ENCODE measurements around the gene SGTB. TPM values are rescaled to one million over a fixed set of nuclear protein-coding genes. Genes with fewer than 3 reads are reported as not detected.

Gene SGTB
- total and polyA plus RNA-seq, 2 donors (not counting 1 experiment from before 2014, with no cell fraction given), result 1.8 to 5.5 TPM

GRCh38 chr5:65695896-65696295 is 26.0 kb downstream of the SGTB start:
- peaks cover 2 to 8% of the 10 kb centered on the region in 2 experiments for H3K36me3 ChIP-seq (replicated peaks in 1 of 2; ENCODE audit: control extremely low read depth in 1 of 2, control insufficient read depth in 1 of 2, extremely low read depth in 1 of 2, insufficient read depth in 2 of 2, low read length in 1 of 2)
- no peak overlapping the region for H3K4me3 Mint-ChIP-seq
- POLR2A ChIA-PET, result no interaction called here
- no peak overlapping the region for H2AFZ ChIP-seq (ENCODE audit: insufficient read depth, low read depth, low read length, poor library complexity, severe bottlenecking)
- H3K27ac Mint-ChIP-seq, result no peak overlapping the region
- H3K27me3 ChIP-seq (replicated peaks in 1 of 4; ENCODE audit: control extremely low read depth in 1 of 4, control insufficient read depth in 3 of 4, insufficient read depth in 4 of 4, low read length in 3 of 4), result no peaks in the 10 kb centered on the region
- H3K9ac ChIP-seq (ENCODE audit: low read length), result no peak overlapping the region
- no peaks in the 10 kb centered on the region for H3K9me3 Mint-ChIP-seq (ENCODE audit: insufficient read depth)
- H3K4me1 ChIP-seq (ENCODE audit: control insufficient read depth in 2 of 2, insufficient read depth in 2 of 2, low read length in 2 of 2), result peaks cover 18 to 23% of the 10 kb centered on the region in 2 donors
- H3K27me3 Mint-ChIP-seq, result no peaks in the 10 kb centered on the region
- TF ChIP-seq EZH2 (IDR thresholded peaks at IDR 0.05; ENCODE audit: borderline replicate concordance, insufficient read depth, low read depth, low read length, poor library complexity, severe bottlenecking) (no peak), CTCF (IDR thresholded peaks at IDR 0.05) (no peak)
- CTCF ChIA-PET, result interaction anchor here (0.6 kb wide), 1 partner anchor 19 kb away, joined by 4 read pairs; no protein-coding TSS in a partner anchor
- DNase-seq (no peak), ATAC-seq (ENCODE audit: low read depth) (no peak)
- no peaks in the 10 kb centered on the region for H3K79me2 ChIP-seq (ENCODE audit: control insufficient read depth, insufficient read depth, low read length)
- 100% methylated on average over 4 of the region's 4 CpGs for WGBS (ENCODE audit: insufficient coverage)
- intact Hi-C loops (cut with micrococcal nuclease), result no loop called here
- H3K9me3 ChIP-seq (ENCODE audit: control extremely low read depth in 1 of 3, control insufficient read depth in 2 of 3, insufficient read depth in 1 of 3, low read length in 2 of 3), result no peaks in the 10 kb centered on the region
- H3K4me1 Mint-ChIP-seq, result peaks cover 18% of the 10 kb centered on the region
- H3K27ac ChIP-seq (ENCODE audit: low read length in 2 of 2), result no peak overlapping the region
- H3K4me2 ChIP-seq (replicated peaks; ENCODE audit: low read depth, low read length, poor library complexity, severe bottlenecking), result no peak overlapping the region
- H4K20me1 ChIP-seq (ENCODE audit: control insufficient read depth, insufficient read depth, low read length, poor library complexity, severe bottlenecking), result no peaks in the 10 kb centered on the region
- no peak overlapping the region for H3K4me3 ChIP-seq (ENCODE audit: control extremely low read depth in 1 of 5, extremely low read depth in 1 of 5, insufficient read depth in 1 of 5, low read depth in 2 of 5, low read length in 4 of 5)

- no peaks in the 10 kb centered on the region for H3K9me3 Mint-ChIP-seq (ENCODE audit: insufficient read depth)
- CTCF ChIA-PET, result interaction anchor here (0.6 kb wide), 1 partner anchor 18 kb away, joined by 4 read pairs; no protein-coding TSS in a partner anchor
- Histone ChIP-seq H2AFZ (ENCODE audit: insufficient read depth, low read depth, low read length, poor library complexity, severe bottlenecking) (no peak overlapping the region), H4K20me1 (ENCODE audit: control insufficient read depth, insufficient read depth, low read length, poor library complexity, severe bottlenecking) (no peaks in the 10 kb centered on the region), H3K4me2 (replicated peaks; ENCODE audit: low read depth, low read length, poor library complexity, severe bottlenecking) (peak overlapping the region; percentile 28), H3K9me3 (ENCODE audit: control extremely low read depth in 1 of 3, control insufficient read depth in 2 of 3, insufficient read depth in 1 of 3, low read length in 2 of 3) (no peaks in the 10 kb centered on the region), H3K4me3 (ENCODE audit: control extremely low read depth in 1 of 5, extremely low read depth in 1 of 5, insufficient read depth in 1 of 5, low read depth in 2 of 5, low read length in 4 of 5) (no peak overlapping the region), H3K27me3 (replicated peaks in 1 of 4; ENCODE audit: control extremely low read depth in 1 of 4, control insufficient read depth in 3 of 4, insufficient read depth in 4 of 4, low read length in 3 of 4) (no peaks in the 10 kb centered on the region), H3K9ac (ENCODE audit: low read length) (peak overlapping the region; percentile 2), H3K36me3 (replicated peaks in 1 of 2; ENCODE audit: control extremely low read depth in 1 of 2, control insufficient read depth in 1 of 2, extremely low read depth in 1 of 2, insufficient read depth in 2 of 2, low read length in 1 of 2) (peaks cover 2 to 8% of the 10 kb centered on the region in 2 experiments), H3K4me1 (ENCODE audit: control insufficient read depth in 2 of 2, insufficient read depth in 2 of 2, low read length in 2 of 2) (peaks cover 18 to 23% of the 10 kb centered on the region in 2 donors), H3K79me2 (ENCODE audit: control insufficient read depth, insufficient read depth, low read length) (no peaks in the 10 kb centered on the region), H3K27ac (ENCODE audit: low read length in 2 of 2) (no peak overlapping the region)
- no peak for TF ChIP-seq EZH2 (IDR thresholded peaks at IDR 0.05; ENCODE audit: borderline replicate concordance, insufficient read depth, low read depth, low read length, poor library complexity, severe bottlenecking)
- TF ChIP-seq CTCF (IDR thresholded peaks at IDR 0.05), result no peak
- H3K4me1 Mint-ChIP-seq, result peaks cover 18% of the 10 kb centered on the region
- DNase-seq, result no peak
- H3K4me3 Mint-ChIP-seq, result no peak overlapping the region
- POLR2A ChIA-PET, result no interaction called here
- intact Hi-C loops (cut with micrococcal nuclease), result no loop called here
- H3K27ac Mint-ChIP-seq, result no peak overlapping the region
- 65% methylated on average over 2 of the region's 4 CpGs for WGBS (ENCODE audit: insufficient coverage)
- H3K27me3 Mint-ChIP-seq, result no peaks in the 10 kb centered on the region
- ATAC-seq (ENCODE audit: low read depth), result peak; percentile 60
Observed at GRCh38 chr5:65695162-65695755, 26.6 kb downstream of the SGTB start.
